Daoy (cell line): Measurements from ENCODE around the gene PCDH11Y. TPM values are rescaled to one million over a fixed set of nuclear protein-coding genes. Genes with fewer than 3 reads are reported as not detected.
"Not testable (repeated sequence)": the region's sequence is repeated elsewhere in the genome, so short reads cannot be mapped to it uniquely, and the experiment has no call there.

ENCODE experiments used
- DNase-seq: peaks from one replicate; pipeline ENCODE4 v3.0.0-alpha.2; 2015; ENCODE audit warnings: low read depth
- total RNA-seq: library from RNA; depleted of rRNA; stranded (reverse); fragments of >200 nt; shearing (Covaris generic); gene quantifications from 2 replicates; pipeline ENCODE4 v1.2.3, GENCODE V29; 2014; rRNA removed

The PCDH11Y gene
- not detected in 2 replicates for total RNA-seq

DNA sequence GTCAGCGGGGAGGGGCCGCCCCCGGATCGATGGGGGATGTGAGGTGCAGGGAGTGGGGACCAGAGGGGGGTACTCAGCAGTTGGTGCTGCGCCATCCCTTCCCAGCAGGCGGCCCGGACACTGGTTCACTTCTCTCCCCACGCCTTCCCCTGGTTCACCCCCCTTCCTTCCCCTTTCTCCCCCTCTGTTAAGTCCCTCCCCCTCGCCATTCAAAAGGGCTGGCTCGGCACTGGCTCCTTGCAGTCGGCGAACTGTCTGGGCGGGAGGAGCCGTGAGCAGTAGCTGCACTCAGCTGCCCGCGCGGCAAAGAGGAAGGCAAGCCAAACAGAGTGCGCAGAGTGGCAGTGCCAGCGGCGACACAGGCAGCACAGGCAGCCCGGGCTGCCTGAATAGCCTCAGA lies at the start of gene PCDH11Y:
Gene PCDH11Y (plus strand): TSS at position 240 of the 400 bp plus-strand sequence. CDS start 56,804 bp downstream, outside the sequence.
- DNase-seq, result not testable (repeated sequence)

- DNase-seq, result not testable (repeated sequence)
Observed at GRCh38 chrY:4967894-4968293, 32.2 kb upstream of the PCDH11Y start.

GRCh38 chrY:4991743-4992400 lies 8.2 kb upstream of the PCDH11Y start:
- not testable (repeated sequence) for DNase-seq

DNA sequence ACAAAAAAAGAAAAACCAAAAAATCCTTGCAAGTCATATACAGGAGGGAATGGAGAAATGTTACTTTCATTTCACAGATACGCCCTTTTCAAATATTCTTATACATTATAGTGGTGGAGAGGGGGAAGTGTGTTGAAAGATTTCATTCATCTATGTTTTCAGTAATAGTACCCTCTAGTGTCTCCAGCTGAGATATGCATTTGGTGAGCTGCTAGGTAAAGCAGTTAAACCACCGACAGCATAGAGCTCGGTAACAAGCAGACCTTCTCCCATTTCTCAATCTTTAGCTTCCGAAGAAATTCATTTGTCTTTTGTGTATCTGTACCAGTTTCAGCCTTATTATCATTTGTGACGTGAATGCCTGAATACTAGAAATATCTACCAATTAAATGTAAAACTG lies 5.2 kb upstream of the PCDH11Y start:
- DNase-seq, result not testable (repeated sequence)

- DNase-seq, result not testable (repeated sequence)
Observed at GRCh38 chrY:5002476-5003184, 2.5 kb downstream of the PCDH11Y start.

DNA sequence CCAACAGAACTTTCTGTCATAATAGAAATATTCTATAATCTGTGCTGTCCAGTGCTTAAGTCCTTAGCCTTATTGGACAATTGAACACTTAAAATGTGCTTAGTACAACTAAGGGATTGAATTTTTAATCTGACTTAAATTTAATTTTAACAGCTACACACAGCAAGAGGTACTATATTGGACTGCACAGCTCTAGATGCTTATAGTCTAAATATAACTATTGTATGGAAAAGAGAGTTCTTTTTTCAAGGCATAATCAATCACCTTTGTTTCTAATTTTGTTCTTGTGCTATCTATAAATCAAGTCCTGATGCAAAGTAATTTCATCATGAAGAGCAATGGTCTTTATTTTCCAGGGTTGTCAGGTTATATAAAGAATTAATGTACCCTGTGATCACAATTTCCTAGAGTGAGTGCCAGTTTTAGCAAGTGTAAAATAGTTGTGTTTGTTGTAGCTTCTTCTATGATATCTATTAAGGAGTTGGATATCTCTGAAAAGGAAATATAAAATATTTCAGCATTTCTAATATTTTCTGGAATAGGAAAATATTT lies 39.0 kb downstream of the PCDH11Y start:
- DNase-seq, result not testable (repeated sequence)

- DNase-seq, result not testable (repeated sequence)
Observed at GRCh38 chrY:5083017-5083416, 82.9 kb downstream of the PCDH11Y start.

GRCh38 chrY:5182998-5183397 lies 182.9 kb downstream of the PCDH11Y start:
- DNase-seq, result not testable (repeated sequence)

DNA sequence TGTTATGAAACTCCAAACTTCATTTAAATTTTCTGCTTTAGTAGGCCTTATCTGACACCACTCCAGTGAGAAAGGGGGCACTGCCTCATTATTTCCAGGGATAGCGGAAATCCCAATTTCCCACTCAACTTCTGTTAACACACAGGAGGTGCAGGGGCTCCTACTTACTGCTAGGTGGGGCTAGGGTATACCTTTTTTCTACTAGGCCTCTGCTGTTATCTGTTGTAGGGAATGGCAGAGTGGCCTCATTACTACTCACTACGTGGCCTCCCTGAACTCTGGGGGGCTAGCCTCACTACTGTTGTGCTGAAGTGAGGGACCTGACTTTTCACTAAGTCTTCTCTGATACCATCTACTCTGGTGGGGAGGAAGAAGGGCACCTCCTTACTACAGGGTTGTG lies 215.0 kb downstream of the PCDH11Y start:
- not testable (repeated sequence) for DNase-seq

- DNase-seq, result not testable (repeated sequence)
Observed at GRCh38 chrY:5324931-5325330, 324.8 kb downstream of the PCDH11Y start.

- not testable (repeated sequence) for DNase-seq
Observed at GRCh38 chrY:5342220-5342619, 342.1 kb downstream of the PCDH11Y start.

DNA sequence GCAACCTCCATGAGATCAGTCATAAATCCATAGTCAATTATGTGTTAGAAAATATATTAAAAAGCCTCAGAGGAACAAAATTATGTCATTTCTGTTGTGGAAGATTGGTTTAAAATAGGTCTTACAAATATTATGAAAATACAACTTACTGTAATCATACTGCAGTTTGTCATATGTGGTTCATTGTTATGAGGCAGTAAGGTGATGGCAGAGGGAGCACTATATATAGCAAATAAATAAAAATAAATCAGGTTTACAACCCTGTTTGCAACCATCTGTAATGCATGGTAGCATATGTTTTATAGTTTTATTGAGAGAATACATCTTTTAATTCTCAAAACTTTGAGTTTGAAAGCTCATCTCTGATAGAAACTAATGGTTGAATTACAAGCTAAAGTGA lies 543.6 kb downstream of the PCDH11Y start:
- DNase-seq, result not testable (repeated sequence)

- DNase-seq, result not testable (repeated sequence)
Observed at GRCh38 chrY:5638589-5638988, 638.5 kb downstream of the PCDH11Y start.

GRCh38 chrY:5679265-5679664 lies 679.2 kb downstream of the PCDH11Y start:
- DNase-seq, result not testable (repeated sequence)

DNA sequence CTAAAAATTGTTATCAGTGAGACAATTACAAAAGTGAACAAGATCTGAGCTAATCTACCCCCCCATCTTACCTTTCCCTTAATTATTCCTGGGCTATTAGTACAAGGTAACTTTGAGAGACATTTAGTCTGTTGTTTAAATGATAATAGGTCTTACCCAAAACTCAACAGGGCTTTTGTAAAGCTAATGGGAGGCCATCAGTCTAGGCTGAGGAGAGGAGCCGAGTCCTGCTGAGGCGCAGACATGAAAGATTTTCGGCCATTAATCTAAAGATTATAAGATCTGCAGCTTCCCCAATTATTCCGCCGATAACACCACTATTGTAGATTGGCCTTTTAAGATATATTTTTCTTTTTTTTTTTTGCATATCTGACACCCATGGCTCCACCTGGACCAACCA lies 708.6 kb downstream of the PCDH11Y start:
- not testable (repeated sequence) for DNase-seq

DNA sequence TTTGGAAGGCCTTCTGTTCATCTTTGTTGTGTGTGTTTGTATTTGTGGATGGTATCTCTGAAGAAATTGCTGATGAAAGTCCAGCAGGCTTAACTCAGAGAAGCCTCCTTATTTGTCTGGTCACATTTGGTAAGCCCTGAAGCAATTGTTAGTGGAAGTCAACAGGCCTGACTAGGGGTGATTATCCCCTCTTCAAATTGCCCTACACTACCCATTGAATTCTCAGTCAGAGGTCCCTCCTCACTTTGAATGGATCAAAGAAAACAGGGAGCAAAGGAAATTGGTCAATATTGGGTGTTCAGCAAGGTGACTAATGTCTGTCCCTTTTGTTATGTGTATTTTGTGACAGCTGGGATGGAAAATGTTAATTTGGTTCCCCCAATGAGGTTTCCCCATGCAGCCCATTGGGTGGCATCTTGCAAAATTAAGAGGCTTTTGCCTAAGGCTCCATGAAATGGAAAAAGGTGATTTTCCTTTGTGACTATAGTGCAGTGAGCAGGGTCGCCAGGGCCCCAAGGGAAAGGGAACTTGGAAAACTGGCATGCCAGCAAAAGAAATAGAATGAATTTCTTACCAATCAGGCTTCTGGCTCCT lies 709.8 kb downstream of the PCDH11Y start:
- not testable (repeated sequence) for DNase-seq

- not testable (repeated sequence) for DNase-seq
Observed at GRCh38 chrY:5761403-5761802, 761.3 kb downstream of the PCDH11Y start.

- DNase-seq, result not testable (repeated sequence)
Observed at GRCh38 chrY:5776485-5776884, 776.4 kb downstream of the PCDH11Y start.
